ENCODE results near the gene PSPH.

The PSPH gene

DNA sequence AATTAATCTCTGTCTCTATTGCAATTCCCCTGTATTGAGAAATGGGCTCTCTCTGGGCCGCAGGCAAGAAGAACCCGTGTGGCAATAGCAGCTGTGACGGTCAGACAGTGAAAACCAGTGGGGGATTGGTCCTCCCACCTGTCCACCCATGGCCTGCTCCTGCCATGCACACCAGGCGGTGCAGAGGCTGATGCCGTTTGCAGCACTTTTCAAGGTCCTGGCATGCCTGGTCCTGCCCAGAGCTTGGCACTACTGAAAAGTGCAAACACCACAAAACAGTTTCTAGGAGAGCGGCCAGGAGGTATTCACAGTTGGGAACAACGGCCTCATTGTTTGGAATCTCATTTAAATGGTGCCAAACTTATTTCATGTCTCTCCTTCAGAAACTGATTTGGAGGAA, 41.5 kb downstream of the PSPH start:
- H3K4me1 ChIP-seq (ENCODE audit: control insufficient read depth in 2 of 2, insufficient read depth in 2 of 2, low read length in 2 of 2): peaks cover 0 to 2% of the 10 kb centered on the region in 2 donors
- no peak overlapping the region for H3K27ac ChIP-seq (ENCODE audit: low read depth in 2 of 2, low read length in 2 of 2)
- no peaks in the 10 kb centered on the region for H3K9me3 ChIP-seq (ENCODE audit: control insufficient read depth in 2 of 2, low read length in 2 of 2)
- peaks cover 0 to 5% of the 10 kb centered on the region in 2 donors for H3K36me3 ChIP-seq (ENCODE audit: control insufficient read depth in 2 of 2, insufficient read depth in 2 of 2, low read length in 2 of 2)
- no peak overlapping the region for H3K4me3 ChIP-seq (ENCODE audit: low read length in 2 of 2)
- no peaks in the 10 kb centered on the region for H3K27me3 ChIP-seq (ENCODE audit: control insufficient read depth in 2 of 2, insufficient read depth in 2 of 2, low read length in 2 of 2)
- no peak overlapping the region for H3K9ac ChIP-seq (ENCODE audit: low read depth in 1 of 2, low read length in 2 of 2)

DNA sequence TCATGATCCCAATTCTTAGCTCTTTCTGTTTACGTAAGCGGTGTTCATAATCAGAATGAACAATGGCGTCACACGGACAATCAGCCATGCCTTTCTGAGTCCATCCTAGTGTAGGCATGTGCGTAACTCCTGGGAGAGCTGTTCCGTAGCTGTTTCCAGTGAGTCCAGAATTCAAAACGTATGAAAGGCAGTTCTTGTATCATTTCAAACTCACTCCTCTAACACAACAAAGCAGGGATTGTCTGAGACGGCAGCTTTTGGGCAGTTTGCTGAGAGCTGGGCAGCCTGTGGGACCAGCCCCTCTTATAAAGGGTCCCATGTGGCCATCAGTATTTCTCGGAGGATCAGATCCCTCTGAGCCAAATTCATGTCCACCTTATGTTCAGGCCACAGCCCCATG, 43.4 kb downstream of the PSPH start:
- Histone ChIP-seq H3K9ac (ENCODE audit: low read depth in 1 of 2, low read length in 2 of 2) (no peak overlapping the region), H3K4me1 (ENCODE audit: control insufficient read depth in 2 of 2, insufficient read depth in 2 of 2, low read length in 2 of 2) (peaks cover 0 to 2% of the 10 kb centered on the region in 2 donors), H3K27ac (ENCODE audit: low read depth in 2 of 2, low read length in 2 of 2) (no peak overlapping the region)

DNA sequence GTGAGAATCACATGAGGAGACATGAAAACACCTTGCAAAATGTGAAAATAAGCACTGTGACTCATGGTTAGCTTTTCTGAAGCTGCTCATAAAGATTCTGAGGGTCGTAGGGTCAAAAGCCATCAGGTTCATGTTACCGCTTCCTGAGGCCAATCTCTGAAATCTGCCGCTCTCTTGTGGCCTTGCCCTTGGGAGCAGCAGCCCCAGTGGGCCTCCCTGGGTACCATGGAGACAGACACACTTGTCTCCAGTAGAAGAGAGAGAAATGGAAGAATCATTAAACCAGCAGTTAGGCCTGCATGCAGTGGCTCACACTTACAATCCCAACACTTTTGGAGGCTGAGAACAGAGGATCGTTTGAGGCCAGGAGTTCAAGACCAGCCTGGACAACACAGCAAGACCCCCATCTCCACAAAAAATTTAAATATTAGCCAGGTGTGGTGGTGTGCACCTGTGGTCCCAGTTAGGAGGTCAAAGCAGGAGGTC, 44.0 kb downstream of the PSPH start:
- Histone ChIP-seq H3K9ac (ENCODE audit: low read depth in 1 of 2, low read length in 2 of 2) (no peak overlapping the region), H3K36me3 (ENCODE audit: control insufficient read depth in 2 of 2, insufficient read depth in 2 of 2, low read length in 2 of 2) (no peaks in the 10 kb centered on the region), H3K27ac (ENCODE audit: low read depth in 2 of 2, low read length in 2 of 2) (no peak overlapping the region), H3K4me3 (ENCODE audit: low read length in 2 of 2) (no peak overlapping the region), H3K9me3 (ENCODE audit: control insufficient read depth in 2 of 2, low read length in 2 of 2) (no peaks in the 10 kb centered on the region), H3K4me1 (ENCODE audit: control insufficient read depth in 2 of 2, insufficient read depth in 2 of 2, low read length in 2 of 2) (peaks cover 0 to 2% of the 10 kb centered on the region in 2 donors), H3K27me3 (ENCODE audit: control insufficient read depth in 2 of 2, insufficient read depth in 2 of 2, low read length in 2 of 2) (no peaks in the 10 kb centered on the region)

More for the DNA sequence above, 43.4 kb downstream of the PSPH start:
- no peak overlapping the region for H3K4me3 ChIP-seq (ENCODE audit: low read length in 2 of 2)
- no peaks in the 10 kb centered on the region for H3K27me3 ChIP-seq (ENCODE audit: control insufficient read depth in 2 of 2, insufficient read depth in 2 of 2, low read length in 2 of 2)
- H3K36me3 ChIP-seq (ENCODE audit: control insufficient read depth in 2 of 2, insufficient read depth in 2 of 2, low read length in 2 of 2): no peaks in the 10 kb centered on the region
- no peaks in the 10 kb centered on the region for H3K9me3 ChIP-seq (ENCODE audit: control insufficient read depth in 2 of 2, low read length in 2 of 2)

DNA sequence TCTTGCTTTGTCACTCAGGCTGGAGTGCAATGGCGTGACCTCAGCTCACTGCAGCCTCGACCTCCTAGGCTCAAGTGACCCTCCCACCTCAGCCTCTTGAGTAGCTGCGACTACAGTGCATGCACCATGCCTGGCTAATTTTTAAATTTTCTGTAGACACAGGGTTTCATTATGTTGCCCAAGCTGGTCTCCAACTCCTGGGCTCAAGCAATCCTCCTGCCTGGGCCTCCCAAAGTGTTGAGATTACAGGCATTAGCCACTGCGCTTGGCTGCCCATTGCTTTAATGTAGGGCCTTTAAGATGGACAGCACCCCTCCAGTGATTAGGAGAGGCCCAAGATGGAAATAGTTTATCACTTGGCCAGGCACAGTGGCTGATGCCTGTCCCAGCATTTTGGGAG, 47.5 kb downstream of the PSPH start:
- H3K4me1 ChIP-seq (ENCODE audit: control insufficient read depth in 2 of 2, insufficient read depth in 2 of 2, low read length in 2 of 2): no peaks in the 10 kb centered on the region
- H3K9me3 ChIP-seq (ENCODE audit: control insufficient read depth in 2 of 2, low read length in 2 of 2): no peaks in the 10 kb centered on the region
- no peaks in the 10 kb centered on the region for H3K27me3 ChIP-seq (ENCODE audit: control insufficient read depth in 2 of 2, insufficient read depth in 2 of 2, low read length in 2 of 2)
- no peak overlapping the region for H3K27ac ChIP-seq (ENCODE audit: low read depth in 2 of 2, low read length in 2 of 2)
- peaks cover 3 to 6% of the 10 kb centered on the region in 2 donors for H3K36me3 ChIP-seq (ENCODE audit: control insufficient read depth in 2 of 2, insufficient read depth in 2 of 2, low read length in 2 of 2)
- no peak overlapping the region for H3K9ac ChIP-seq (ENCODE audit: low read depth in 1 of 2, low read length in 2 of 2)
- no peak overlapping the region for H3K4me3 ChIP-seq (ENCODE audit: low read length in 2 of 2)

DNA sequence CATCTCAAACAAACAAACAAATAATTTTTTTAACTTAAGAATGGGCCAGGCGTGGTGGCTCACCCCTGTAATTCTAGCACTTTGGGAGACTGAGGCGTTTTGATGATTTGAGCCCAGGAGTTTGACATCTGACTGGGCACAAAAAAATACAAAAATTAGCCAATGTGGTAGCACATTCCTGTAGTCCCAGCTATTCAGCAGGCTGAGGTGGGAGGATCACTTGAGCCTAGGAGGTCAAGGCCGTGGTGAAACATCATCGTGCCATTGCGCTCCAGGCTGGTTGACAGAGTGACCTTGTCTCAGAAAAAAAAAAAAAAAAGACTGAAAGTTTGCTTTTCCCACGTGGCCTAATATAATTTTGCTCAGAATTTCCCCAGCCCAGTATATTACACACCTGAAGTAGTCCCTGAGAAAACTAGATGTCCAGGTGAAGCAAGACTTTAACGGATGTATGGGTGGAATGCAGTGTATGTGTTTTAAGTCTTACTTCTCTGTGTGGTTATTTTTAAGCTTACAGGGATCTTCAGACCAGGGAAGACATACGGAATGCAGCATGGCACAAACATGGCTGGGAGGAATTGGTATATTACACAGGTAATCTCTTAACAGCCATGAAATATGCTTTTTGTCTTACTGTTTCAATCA, 54.3 kb downstream of the PSPH start:
- Histone ChIP-seq H3K36me3 (ENCODE audit: control insufficient read depth in 2 of 2, insufficient read depth in 2 of 2, low read length in 2 of 2) (peaks cover 30 to 36% of the 10 kb centered on the region in 2 donors), H3K4me1 (ENCODE audit: control insufficient read depth in 2 of 2, insufficient read depth in 2 of 2, low read length in 2 of 2) (no peaks in the 10 kb centered on the region), H3K9ac (ENCODE audit: low read depth in 1 of 2, low read length in 2 of 2) (no peak overlapping the region), H3K27me3 (ENCODE audit: control insufficient read depth in 2 of 2, insufficient read depth in 2 of 2, low read length in 2 of 2) (no peaks in the 10 kb centered on the region), H3K27ac (ENCODE audit: low read depth in 2 of 2, low read length in 2 of 2) (no peak overlapping the region), H3K4me3 (ENCODE audit: low read length in 2 of 2) (no peak overlapping the region), H3K9me3 (ENCODE audit: control insufficient read depth in 2 of 2, low read length in 2 of 2) (no peaks in the 10 kb centered on the region)

DNA sequence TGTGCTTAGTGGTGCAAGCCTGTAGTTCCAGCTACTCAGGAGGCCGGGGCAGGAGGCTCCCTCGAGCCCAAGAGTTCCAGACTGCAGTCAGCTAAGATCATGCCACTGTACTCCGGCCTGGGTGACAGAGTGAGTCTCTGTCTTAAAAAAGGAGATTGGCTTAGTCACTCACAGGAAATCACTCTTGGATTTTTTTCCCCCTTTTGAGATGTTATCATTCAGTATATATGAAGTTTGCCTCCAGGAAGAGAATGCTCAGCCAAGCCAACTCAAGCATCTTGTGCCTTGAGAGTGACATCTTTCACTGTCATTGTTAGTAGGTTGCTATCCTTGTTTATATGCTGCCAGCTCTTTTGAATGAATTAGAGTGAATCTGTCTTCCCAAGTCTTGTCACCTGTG, 58.9 kb downstream of the PSPH start:
- no peaks in the 10 kb centered on the region for H3K27me3 ChIP-seq (ENCODE audit: control insufficient read depth in 2 of 2, insufficient read depth in 2 of 2, low read length in 2 of 2)
- H3K27ac ChIP-seq (ENCODE audit: low read depth in 2 of 2, low read length in 2 of 2): no peak overlapping the region
- no peak overlapping the region for H3K9ac ChIP-seq (ENCODE audit: low read depth in 1 of 2, low read length in 2 of 2)
- H3K9me3 ChIP-seq (ENCODE audit: control insufficient read depth in 2 of 2, low read length in 2 of 2): no peaks in the 10 kb centered on the region
- H3K4me1 ChIP-seq (ENCODE audit: control insufficient read depth in 2 of 2, insufficient read depth in 2 of 2, low read length in 2 of 2): no peaks in the 10 kb centered on the region
- no peak overlapping the region for H3K4me3 ChIP-seq (ENCODE audit: low read length in 2 of 2)
- H3K36me3 ChIP-seq (ENCODE audit: control insufficient read depth in 2 of 2, insufficient read depth in 2 of 2, low read length in 2 of 2): peaks cover 24 to 38% of the 10 kb centered on the region in 2 donors

DNA sequence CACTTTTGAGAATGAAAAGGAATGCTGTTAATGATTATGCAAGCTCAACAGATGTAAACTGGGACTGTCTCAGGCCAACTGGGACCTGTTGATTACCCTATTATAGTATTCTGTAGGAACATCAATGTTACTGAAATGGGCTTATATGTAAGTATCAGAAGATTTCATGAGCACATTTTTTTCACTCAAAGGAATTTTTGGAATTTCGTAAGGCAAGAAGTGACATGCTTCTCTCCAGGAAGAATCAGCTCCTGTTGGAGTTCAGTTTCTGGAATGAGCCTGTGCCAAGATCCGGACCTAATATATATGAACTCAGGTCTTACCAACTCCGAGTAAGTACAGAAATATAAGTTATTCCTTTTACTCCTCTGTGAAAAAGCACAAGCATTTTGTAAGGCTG, 67.7 kb downstream of the PSPH start:
- Histone ChIP-seq H3K36me3 (ENCODE audit: control insufficient read depth in 2 of 2, insufficient read depth in 2 of 2, low read length in 2 of 2) (peaks cover 51 to 62% of the 10 kb centered on the region in 2 donors), H3K27ac (ENCODE audit: low read depth in 2 of 2, low read length in 2 of 2) (no peak overlapping the region)

DNA sequence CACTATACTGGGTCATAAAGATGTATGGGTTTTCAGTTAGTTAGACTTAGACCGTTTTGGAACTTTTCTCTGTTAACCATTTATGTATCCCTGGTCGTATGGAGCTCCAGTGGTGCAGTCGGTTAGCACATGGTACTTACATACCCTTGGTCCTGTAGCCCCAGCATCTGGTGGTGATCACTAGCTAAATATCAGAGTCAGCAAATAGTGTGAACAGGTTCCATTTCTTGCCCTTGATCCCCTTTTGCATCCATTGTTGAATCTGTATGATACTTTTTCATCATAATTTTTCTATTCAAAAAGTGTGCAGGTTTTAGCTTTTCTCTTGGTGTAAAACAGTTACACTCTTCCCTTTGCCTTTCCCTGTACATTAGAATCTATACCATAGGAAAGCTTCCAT, 71.0 kb downstream of the PSPH start:
- H3K36me3 ChIP-seq (ENCODE audit: control insufficient read depth in 2 of 2, insufficient read depth in 2 of 2, low read length in 2 of 2): peaks cover 57 to 59% of the 10 kb centered on the region in 2 donors

More for the DNA sequence above, 67.7 kb downstream of the PSPH start:
- H3K4me3 ChIP-seq (ENCODE audit: low read length in 2 of 2): no peak overlapping the region
- H3K9me3 ChIP-seq (ENCODE audit: control insufficient read depth in 2 of 2, low read length in 2 of 2): no peaks in the 10 kb centered on the region
- no peaks in the 10 kb centered on the region for H3K4me1 ChIP-seq (ENCODE audit: control insufficient read depth in 2 of 2, insufficient read depth in 2 of 2, low read length in 2 of 2)
- no peaks in the 10 kb centered on the region for H3K27me3 ChIP-seq (ENCODE audit: control insufficient read depth in 2 of 2, insufficient read depth in 2 of 2, low read length in 2 of 2)
- no peak overlapping the region for H3K9ac ChIP-seq (ENCODE audit: low read depth in 1 of 2, low read length in 2 of 2)

DNA sequence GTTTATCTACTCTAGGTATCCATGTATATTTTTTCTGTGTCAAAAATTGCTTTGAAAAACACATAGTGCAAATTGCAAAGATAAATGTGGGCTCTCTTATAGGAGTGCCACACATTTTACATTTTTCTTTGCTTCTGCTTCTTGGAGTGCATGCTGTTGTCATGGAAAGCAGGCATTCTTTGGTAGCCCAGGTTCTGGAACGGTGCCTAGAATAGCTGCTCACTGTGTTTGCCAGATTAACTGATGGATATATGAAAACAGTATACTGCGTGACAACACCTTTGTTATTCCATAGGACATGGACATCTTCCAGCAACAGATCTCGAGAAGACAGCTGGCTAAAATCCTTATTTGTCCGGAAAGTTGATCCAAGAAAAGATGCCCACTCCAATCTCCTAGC, 73.4 kb downstream of the PSPH start:
- no peaks in the 10 kb centered on the region for H3K27me3 ChIP-seq (ENCODE audit: control insufficient read depth in 2 of 2, insufficient read depth in 2 of 2, low read length in 2 of 2)
- no peak overlapping the region for H3K9ac ChIP-seq (ENCODE audit: low read depth in 1 of 2, low read length in 2 of 2)
- H3K27ac ChIP-seq (ENCODE audit: low read depth in 2 of 2, low read length in 2 of 2): no peak overlapping the region
- H3K9me3 ChIP-seq (ENCODE audit: control insufficient read depth in 2 of 2, low read length in 2 of 2): no peaks in the 10 kb centered on the region
- no peak overlapping the region for H3K4me3 ChIP-seq (ENCODE audit: low read length in 2 of 2)
- H3K4me1 ChIP-seq (ENCODE audit: control insufficient read depth in 2 of 2, insufficient read depth in 2 of 2, low read length in 2 of 2): no peaks in the 10 kb centered on the region
- peaks cover 35 to 43% of the 10 kb centered on the region in 2 donors for H3K36me3 ChIP-seq (ENCODE audit: control insufficient read depth in 2 of 2, insufficient read depth in 2 of 2, low read length in 2 of 2)

More for the DNA sequence above, 71.0 kb downstream of the PSPH start:
- Histone ChIP-seq H3K9me3 (ENCODE audit: control insufficient read depth in 2 of 2, low read length in 2 of 2) (no peaks in the 10 kb centered on the region), H3K27ac (ENCODE audit: low read depth in 2 of 2, low read length in 2 of 2) (no peak overlapping the region), H3K9ac (ENCODE audit: low read depth in 1 of 2, low read length in 2 of 2) (no peak overlapping the region), H3K4me3 (ENCODE audit: low read length in 2 of 2) (no peak overlapping the region), H3K27me3 (ENCODE audit: control insufficient read depth in 2 of 2, insufficient read depth in 2 of 2, low read length in 2 of 2) (no peaks in the 10 kb centered on the region), H3K4me1 (ENCODE audit: control insufficient read depth in 2 of 2, insufficient read depth in 2 of 2, low read length in 2 of 2) (no peaks in the 10 kb centered on the region)

DNA sequence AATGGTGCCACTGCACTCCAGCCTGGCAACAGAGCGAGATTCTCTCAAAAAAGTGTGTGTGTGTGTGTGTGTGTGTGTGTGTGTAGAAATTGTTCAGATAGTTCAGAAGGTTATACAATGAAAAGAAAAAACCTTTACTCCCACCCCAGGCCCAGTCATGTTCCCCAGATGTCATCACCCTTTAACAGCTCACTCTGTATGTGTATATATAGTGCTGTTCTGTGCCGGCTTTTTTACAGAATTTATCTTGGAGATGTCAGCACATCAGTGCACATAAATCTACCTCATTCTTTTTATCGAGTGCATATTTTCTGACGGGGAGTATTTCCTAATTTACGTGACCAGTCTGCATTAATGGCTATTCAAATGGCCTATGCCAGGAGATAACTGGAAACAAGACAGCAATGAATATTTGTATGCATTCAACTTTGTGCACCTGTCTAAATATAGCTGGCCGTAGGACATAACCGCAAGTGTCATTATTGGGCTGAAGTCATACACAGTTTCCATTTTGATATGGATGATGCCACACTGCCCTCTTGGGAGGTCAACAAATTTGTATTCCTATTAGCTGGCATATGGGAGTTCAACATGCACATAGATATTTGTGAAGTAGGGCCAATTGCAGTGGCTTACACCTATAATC, 75.1 kb downstream of the PSPH start:
- no peak overlapping the region for H3K27ac ChIP-seq (ENCODE audit: low read depth in 2 of 2, low read length in 2 of 2)

More for the DNA sequence above, 75.1 kb downstream of the PSPH start:
- H3K9ac ChIP-seq (ENCODE audit: low read depth in 1 of 2, low read length in 2 of 2): no peak overlapping the region
- no peaks in the 10 kb centered on the region for H3K4me1 ChIP-seq (ENCODE audit: control insufficient read depth in 2 of 2, insufficient read depth in 2 of 2, low read length in 2 of 2)
- no peaks in the 10 kb centered on the region for H3K9me3 ChIP-seq (ENCODE audit: control insufficient read depth in 2 of 2, low read length in 2 of 2)
- peaks cover 29 to 32% of the 10 kb centered on the region in 2 donors for H3K36me3 ChIP-seq (ENCODE audit: control insufficient read depth in 2 of 2, insufficient read depth in 2 of 2, low read length in 2 of 2)
- no peak overlapping the region for H3K4me3 ChIP-seq (ENCODE audit: low read length in 2 of 2)
- no peaks in the 10 kb centered on the region for H3K27me3 ChIP-seq (ENCODE audit: control insufficient read depth in 2 of 2, insufficient read depth in 2 of 2, low read length in 2 of 2)

All from mucosa of rectum (tissue), 2 donors.